GM19240 (cell line): ENCODE results near the gene NDUFS1.
"Not testable (repeated sequence)": the region's sequence is repeated elsewhere in the genome, so short reads cannot be mapped to it uniquely, and the experiment has no call there.

ENCODE experiments used
- DNase-seq: peaks from one replicate; pipeline ENCODE4 v3.0.0; 2011; ENCODE audit warnings: low spot score; ENCODE audit not compliant: insufficient read length

NDUFS1 gene

DNA sequence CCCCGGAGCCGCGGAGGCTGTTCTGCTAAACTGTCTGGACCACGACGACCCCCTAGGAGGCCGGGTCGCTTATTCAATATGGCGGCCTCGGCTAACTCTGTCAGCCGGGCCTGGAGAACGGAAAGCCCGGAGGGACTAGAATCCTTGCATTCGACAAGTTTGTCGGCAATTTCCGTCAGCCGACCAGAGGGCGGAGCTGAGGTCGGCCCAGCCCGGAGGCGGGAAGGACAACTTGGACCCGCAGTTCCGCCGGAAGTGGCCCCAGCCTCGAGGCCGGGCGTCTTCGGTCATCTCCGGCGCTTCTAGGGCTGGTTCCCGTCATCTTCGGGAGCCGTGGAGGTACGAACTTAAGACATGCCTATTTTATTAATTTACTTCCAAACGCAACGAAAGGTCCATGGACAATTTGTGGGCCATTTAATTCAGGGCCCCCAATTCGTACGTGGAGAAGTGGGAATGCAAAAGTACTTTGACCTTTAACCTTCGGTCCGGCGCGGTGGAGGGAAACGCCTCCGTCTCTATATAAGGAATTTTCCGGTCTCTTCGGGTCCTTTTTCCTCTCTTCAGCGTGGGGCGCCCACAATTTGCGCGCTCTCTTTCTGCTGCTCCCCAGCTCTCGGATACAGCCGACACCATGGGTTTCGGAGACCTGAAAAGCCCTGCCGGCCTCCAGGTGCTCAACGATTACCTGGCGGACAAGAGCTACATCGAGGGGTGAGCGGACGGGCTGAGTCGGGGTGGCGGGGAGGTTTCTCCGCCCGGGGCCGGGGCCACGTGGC lies at the start of gene NDUFS1, which contains the start of gene EEF1B2:
NDUFS1 (minus strand) TSS at position 99 of the 779 bp plus-strand sequence. CDS start 5,766 bp downstream, outside the sequence.
EEF1B2 (plus strand) TSS at position 550 of the 779 bp plus-strand sequence; CDS start at position 635, 85 bp downstream.
- DNase-seq = peak; percentile 75

DNA sequence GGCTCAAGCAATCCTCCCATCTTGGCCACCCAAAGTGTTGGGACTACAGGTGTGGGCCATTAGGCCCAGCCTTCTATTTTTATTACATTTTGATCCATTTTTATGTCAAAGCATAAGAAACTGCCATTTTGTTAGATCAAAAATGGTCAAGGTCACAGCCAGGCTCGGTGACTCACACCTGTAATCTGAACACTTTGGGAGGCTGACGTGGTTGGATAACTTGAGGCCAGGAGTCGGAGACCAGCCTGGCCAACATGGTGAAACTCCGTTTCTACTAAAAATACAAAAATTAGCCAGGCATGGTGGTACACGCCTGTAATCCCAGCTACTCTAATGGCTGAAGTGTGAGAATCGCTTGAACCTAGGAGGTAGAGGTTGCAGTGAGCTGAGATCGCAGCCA lies 49.7 kb upstream of the NDUFS1 start:
- no peak for DNase-seq

DNA sequence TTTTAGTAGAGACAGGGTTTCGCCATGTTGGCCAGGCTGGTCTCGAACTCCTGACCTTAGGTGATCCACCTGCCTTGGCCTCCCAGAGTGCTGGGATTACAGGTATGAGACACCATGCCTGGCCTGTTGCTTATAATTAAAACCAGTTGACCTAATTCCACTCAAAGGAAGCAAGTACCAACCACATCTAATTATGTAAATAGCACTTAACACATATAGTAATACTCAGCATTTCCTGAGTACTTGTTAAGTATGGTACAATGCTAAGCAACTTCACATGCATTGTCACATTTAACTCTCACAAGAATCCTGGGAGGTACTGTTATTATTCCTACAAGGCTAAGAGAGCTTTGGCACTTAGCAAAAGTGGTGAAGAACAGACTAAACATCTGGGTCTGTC lies 48.1 kb upstream of the NDUFS1 start:
- not testable (repeated sequence) for DNase-seq

DNA sequence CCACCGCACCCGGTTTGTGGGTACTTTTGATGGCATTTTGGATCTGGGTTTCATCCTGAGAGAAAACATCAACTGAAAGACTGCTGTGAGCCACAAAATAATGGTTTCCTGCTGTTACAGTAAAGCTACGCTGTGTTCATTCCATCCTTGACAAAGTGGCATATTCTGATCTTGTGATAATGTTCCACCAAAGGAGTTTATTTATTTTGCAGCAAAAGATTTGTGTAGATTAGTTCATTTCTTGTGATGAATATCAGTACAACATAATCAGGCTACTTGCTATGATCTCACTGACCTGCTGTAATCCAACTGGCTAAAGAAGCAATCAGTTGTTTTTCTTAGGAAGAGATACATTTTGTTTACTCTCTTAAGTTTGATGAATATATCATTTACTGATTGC lies 45.5 kb upstream of the NDUFS1 start:
- no peak for DNase-seq

DNA sequence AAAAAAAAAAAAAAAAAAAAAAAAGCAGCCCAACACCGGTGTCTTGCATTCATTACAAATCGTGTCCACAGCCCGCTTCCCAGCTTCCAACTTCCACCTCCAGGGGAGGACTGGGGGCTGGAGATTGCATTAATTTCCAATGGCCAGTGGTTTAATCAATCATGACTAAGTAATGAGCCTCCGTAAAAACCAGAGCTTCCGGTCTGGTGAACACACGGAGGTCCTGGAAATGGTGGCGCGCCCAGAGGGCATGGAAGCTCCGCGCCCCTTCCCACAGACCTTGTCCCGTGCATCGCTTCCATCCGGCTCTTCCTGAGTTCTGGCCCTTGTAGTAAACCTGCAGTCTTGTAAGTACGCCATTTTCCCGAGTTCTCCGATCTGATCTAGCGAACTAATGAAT lies 44.1 kb upstream of the NDUFS1 start:
- DNase-seq = no peak

DNA sequence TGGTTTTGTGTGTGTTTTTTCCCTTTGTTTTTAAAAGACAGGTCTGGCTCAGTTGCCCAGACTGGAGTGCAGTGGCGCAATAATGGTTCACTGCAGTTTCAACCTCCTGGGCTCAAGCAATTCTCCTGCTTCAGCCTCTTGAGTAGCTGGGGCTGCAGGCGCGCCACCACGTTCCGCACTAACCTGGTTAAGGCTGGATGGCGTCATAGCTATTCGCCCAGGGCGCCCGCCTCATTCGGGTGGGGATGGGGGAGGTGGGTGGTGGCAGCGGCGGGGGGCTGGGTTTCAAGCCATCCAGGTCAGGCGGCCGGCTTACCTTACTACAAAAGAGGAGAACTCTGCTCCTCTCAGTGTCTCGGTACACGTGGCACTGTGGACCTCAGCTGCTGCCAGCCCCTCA lies 43.2 kb upstream of the NDUFS1 start:
- no peak for DNase-seq

DNA sequence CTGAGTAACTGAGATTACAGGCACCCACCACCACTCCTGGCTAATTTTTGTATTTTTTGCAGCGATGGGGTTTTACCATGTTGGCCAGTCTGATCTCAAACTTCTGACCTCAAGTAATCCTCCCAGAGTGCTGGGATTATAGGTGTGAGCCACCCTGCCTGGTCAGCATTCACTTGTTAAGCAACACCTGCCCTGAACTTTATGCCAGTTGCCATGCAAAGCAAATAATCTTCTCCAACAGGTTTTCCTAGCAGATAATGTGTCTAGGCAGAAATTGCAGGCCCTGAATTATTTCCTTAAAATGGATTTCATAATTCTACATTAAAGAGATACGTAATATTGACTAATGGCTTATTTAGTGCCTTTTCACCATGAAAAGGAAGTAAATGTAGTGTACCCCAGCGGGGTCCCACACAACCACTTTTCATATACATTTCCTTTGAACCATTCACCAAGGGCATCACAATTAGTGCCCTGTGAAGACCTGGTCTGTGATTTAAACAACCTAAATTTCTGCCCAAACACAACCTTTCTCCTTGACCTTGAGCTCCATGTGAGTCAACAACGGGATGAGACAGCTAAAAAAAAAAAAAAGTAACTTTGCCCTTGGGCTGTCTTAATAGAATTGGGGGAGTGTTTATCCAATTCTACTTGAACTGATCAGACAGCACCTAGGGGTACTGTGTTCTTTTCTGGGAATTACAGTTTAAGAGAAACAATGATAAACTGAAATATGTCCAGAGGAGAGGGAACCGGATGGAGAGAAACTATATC lies 42.0 kb upstream of the NDUFS1 start:
- no peak for DNase-seq

DNA sequence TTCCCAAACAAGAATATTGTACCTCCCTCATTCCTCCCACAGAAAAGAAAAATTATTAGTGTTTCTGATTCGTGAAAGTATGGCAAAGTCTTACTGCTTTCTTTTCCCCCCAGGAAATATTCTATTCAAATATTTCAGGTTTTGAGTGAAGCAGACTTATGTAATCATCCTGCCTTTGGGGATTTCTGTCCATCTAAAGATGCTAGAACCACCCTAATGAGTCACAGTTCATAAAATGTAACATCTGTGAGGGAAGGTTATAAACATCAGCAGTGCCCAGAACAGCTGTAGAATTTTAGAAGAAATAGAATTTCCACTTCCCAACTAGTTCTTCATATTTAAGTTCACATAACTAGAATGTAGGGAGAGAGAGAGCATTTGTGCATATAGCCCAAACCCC lies 39.4 kb upstream of the NDUFS1 start:
- no peak for DNase-seq

DNA sequence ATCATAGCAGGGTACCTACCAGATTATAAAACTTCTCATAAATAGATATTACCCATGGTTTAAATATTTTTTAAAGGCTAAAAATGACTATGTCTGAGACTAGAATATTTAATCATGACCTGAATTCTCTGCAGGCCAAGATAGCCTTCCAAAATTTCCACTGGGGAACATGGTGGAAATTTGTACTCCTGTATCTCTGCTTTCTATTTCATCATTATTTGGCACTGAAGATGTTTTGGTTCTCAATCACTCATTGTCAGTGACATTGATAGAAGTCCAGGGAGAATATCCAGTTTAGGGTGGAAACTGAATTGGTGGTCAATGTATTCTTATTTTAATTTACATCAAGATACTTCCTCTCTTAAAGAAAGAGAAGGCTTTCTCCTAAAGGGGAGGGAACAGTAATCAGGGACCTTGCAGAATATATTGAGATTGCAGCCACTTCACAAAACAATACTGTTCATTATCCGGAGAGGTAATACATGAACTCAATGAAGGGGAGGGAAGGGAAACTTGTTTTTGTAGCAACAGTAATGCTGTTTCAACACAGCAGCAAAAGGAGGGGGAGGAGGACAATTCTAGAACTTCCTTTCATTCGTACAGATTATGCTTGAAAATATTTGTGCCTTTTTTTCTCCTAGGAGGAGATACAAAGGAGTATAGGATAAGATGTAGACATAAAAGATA lies 34.6 kb upstream of the NDUFS1 start:
- no peak for DNase-seq

DNA sequence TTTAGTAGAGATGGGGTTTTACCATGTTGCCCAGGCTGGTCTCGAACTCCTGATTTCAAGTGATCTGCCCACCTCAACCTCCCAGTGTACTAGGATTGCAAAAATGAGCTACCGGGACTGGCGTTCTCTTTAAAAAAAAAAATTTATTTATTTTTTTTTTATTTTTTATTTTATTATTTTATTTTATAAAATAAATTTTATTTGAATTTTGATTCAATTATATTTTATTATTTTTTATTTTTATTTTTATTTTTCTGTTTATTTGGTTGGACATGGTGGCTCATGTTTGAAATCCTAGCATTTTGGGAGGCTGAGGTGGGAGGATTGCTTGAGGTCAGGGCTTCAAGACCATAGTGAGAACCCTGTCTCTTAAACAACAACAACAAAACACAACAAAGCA lies 32.9 kb upstream of the NDUFS1 start:
- no peak for DNase-seq

DNA sequence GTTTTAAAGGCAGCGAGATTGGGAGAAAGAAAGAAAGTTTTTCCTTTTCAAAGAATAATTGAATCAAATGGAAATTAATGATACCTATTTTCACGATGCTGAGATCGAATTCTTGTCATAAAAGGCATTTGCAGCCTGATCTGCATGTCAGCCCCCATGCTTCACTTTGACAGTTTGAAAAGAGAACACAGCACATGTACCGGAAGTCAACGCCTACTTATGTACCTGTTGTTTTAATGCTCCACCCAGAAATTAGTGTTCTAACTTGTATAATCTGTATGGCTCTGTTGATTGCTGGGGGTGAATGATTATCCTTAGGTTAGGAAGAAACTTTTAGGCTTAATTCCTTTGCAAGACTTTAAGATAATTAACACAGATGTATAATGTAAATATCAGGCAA lies 31.4 kb upstream of the NDUFS1 start:
- DNase-seq = no peak

DNA sequence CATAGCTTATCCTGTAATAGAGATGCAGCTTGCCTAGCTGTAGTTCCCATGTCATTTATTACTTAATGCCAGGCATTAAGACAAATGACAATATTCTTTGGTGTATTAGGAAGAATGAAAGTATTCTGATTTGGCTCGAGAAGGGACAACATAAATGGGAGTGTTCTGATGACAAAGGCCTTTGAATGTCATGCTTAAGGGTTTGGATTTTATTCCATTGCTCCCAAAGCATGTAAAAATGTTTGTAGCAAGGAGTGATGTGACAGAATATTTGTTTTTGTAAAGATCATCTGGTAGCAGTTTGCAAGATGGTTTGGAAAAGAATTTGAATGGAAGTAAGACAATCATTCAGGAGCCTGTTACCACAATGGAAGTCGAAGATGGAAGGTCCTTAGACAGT lies 30.9 kb upstream of the NDUFS1 start:
- DNase-seq = no peak

DNA sequence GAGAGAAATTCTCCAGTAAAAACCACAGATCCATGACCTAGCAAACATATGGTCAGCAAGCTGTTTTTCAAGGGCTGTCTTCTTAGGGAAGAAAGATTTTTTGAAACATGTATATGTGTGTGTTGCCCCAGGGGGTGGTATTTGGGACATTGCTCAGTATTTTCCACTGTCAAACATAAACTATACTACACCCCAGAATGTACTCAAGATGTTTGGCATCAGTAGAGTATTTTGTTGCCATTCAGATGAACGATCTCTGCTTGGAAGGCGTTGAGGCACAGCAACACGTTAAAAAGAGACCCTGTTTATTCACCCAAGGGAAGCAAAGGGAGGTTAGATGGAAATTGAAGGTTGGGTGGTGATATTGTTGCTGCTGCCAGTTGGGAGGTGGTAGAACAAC lies 30.4 kb upstream of the NDUFS1 start:
- DNase-seq = no peak

DNA sequence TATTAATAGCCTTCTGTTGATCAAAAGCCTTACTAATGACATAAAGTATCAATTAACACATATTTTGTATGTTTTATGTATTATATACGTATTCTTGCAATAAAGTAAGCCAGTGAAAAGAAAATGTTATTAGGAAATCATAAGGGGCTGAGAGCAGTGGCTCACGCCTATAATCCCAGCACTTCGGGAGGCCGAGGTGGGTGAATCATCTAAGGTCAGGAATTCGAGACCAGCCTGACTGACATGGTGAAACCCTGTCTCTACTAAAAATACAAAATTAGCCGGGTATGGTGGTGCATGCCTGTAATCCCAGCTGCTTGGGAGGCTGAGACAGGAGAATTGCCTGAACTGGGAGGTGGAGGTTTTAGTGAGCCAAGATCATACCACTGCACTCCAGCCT lies 22.3 kb upstream of the NDUFS1 start:
- not testable (repeated sequence) for DNase-seq

DNA sequence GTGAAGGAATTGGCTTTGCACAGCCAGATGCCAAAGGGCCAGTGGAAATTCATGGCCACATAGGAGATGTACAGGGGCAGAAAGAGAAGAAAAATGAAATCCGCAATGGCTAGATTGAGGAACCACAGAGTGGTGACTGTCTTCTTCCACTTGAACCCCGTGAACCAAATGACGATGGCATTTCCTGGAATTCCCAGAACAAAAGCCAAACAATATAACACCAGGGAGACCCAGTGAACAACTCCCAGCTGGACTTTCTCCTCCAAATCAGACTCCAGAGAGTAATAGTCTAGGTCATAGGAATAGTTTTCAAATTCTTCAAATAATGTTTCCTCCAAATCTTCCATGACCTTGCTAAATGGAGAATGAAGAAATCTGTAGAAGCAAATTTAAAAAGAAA lies 17.7 kb upstream of the NDUFS1 start:
- no peak for DNase-seq

DNA sequence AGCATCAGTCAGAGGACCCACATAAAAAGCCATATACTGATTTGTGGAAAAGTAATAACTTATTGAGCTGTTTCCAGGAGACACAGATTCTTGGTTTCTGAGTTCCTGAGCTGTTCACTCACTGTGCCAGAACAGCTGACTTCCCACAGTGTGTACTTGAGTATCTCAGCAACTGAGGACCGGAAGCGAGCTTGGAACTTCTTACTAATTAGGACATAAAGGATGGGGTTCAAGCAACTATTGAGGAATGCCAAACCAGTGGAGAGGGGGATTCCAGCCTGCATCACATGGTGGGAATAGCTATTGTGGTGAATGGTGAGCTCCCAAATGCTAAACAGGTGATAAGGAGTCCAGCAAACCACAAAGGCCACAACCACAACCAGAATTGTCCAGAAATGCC lies 16.9 kb upstream of the NDUFS1 start:
- no peak for DNase-seq

DNA sequence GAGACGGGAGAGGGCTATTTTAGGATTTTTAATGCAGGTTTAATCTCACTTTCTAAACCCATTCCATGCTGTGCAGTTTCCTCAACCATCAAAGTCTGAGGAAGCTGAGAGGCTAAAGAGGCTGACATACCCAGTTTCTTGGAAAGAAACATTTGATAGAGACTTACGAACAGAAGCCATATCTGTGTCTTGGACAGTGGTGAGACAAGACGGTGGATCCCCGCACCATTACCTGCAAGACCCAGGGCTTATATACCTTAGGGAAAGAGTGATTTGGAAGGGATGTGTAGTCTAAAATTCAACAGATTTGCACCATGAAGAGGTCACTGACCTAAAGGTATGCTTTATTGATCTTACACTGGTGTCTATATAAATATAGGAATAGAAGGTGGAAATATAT lies 13.9 kb upstream of the NDUFS1 start:
- DNase-seq = no peak

DNA sequence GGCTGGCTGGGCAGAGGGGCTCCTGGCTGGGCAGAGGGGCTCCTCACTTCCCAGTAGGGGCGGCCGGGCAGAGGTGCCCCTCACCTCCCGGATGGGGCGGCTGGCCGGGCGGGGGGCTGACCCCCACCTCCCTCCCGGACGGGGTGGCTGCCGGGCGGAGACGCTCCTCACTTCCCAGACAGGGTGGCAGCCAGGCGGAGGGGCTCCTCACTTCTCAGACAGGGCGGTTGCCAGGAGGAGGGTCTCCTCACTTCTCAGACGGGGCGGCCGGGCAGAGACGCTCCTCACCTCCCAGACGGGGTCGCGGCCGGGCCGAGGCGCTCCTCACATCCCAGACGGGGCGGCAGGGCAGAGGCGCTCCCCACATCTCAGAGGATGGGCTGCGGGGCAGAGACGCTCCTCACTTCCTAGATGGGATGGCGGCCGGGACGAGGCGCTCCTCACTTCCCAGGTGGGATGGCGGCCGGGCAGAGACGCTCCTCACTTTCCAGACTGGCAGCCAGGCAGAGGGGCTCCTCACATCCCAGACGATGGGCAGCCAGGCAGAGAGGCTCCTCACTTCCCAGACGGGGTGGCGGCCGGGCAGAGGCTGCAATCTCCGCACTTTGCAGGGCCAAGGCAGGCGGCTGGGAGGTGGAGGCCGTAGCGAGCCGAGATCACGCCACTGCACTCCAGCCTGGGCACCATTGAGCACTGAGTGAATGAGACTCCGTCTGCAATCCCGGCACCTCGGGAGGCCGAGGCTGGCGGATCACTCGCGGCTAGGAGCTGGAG lies 12.6 kb upstream of the NDUFS1 start:
- DNase-seq = not testable (repeated sequence)

DNA sequence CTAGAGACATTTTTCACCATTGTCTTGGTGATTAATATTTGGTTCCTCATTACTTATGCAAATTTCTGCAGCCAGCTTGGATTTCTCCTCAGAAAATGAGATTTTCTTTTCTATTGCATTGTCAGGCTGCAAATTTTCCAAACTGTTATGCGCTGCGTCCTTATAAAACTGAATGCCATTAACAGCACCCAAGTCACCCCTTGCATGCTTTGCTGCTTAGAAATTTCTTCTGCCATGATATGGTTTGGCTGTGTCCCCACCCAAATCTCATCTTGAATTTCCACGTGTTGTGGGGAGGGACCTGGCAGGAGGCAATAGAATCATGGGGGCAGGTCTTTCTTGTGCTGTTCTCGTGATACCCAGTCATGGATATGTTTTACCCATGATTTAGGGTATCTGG lies 9.0 kb upstream of the NDUFS1 start:
- DNase-seq = not testable (repeated sequence)

DNA sequence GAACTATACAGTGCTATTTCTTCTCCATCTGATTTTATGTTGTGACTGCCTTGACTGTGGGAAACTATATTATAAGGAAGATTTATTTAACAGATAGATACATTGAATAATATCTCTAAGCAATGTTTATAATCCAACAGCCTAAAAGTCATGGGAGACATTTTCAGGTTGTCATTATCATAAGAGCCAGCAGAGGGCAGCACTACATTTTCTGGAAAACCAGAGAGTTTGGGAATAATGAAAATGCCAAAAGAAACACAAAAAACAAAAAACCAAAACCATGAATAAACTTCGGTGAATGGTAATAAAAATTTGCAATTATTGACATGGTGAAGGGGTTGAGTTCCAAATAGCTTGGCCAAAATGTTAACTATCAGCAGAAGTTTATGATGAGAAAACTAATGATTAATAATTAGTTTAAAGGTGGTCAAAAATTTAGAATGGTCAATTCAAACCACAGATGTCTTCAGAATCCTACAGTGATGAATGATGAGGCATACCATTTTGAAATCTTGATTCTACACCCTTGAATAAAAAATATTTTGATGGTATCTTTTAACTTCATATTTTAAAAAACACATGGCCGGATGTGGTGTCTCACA lies 5.1 kb upstream of the NDUFS1 start:
- no peak for DNase-seq
